H54 (cell line): ENCODE data around the gene RPS6KC1.
"Not testable (repeated sequence)": the region's sequence is repeated elsewhere in the genome, so short reads cannot be mapped to it uniquely, and the experiment has no call there.

Source experiments
- DNase-seq: peaks from one replicate; pipeline ENCODE4 v3.0.0; 2011; ENCODE audit warnings: low spot score, mixed read lengths; ENCODE audit not compliant: insufficient read length
- FAIRE-seq: peaks from 3 replicates; lab custom pipeline; 2011; peaks lifted over from hg19 to GRCh38; lab: Jason Lieb, UNC
- POLR2A ChIP-seq: IDR thresholded peaks from 2 replicates; pipeline ENCODE4 v1.6.1; 2011; ENCODE audit warnings: low read depth, mild to moderate bottlenecking, low read length

RPS6KC1 gene

DNA sequence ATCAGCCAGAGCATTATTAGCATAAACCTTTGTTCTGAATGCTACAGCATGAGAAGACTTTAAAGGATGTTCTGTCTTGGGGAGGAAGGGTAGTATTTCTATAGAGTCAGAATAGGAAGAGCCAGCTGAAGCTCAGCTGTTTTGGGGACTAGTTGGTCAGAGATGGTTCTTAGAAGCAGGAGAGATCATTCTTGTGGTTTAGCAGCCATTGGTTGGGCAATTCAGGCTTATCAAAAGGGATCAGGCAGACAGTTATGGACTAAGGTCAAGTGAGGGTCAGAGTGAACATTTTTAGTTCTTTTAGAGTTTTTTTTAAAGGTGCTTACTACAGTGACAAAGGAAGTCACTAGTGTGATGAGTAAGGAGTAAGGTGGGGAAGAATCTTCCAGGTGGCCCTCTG, 245.5 kb downstream of the RPS6KC1 start:
- no peak for FAIRE-seq
- DNase-seq, result no peak
- TF ChIP-seq POLR2A, result no peak

- no peak for DNase-seq
- TF ChIP-seq POLR2A, result no peak
- no peak for FAIRE-seq
Observed at GRCh38 chr1:213297021-213297420, 246.0 kb downstream of the RPS6KC1 start.

GRCh38 chr1:213300433-213300832, 249.4 kb downstream of the RPS6KC1 start:
- no peak for FAIRE-seq
- no peak for TF ChIP-seq POLR2A
- DNase-seq, result no peak

DNA sequence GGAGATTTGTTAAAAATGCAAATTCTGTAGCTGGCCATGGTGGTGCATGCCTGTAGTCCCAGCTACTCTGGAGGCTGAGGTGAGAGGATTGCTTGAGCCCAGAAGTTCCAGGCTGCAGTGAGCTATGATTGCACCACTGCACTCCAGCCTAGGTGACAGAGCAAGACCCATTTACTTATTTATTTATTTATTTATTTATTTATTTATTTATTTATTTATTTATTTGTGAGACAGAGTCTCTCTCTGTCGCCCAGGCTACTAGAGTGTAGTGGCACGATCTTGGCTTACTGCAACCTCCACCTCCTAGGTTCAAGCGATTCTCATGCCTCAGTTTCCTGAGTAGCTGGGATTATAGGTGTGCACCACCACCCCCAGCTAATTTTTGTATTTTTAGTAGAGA, 250.5 kb downstream of the RPS6KC1 start:
- not testable (repeated sequence) for DNase-seq, FAIRE-seq

DNA sequence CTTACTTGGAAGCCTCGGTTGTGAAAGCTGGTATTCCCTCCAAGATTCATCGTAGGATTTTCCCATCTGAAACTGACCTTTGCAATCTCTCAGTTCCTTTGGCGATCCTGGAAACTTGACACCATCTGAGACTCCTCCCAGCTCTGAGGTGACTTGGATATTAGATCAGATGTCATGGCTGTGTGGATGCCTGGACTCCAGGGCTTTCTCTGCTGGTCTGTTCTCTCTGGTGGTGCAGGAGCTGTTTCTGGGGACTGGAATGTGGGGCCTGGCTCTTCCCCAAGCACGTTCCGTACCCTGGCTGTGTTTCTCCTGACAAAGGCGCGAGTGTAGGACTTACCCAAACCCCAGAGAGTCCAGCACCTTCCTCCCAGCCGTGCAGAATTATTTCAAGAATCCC, 252.2 kb downstream of the RPS6KC1 start:
- no peak for TF ChIP-seq POLR2A
- DNase-seq, result no peak
- no peak for FAIRE-seq

DNA sequence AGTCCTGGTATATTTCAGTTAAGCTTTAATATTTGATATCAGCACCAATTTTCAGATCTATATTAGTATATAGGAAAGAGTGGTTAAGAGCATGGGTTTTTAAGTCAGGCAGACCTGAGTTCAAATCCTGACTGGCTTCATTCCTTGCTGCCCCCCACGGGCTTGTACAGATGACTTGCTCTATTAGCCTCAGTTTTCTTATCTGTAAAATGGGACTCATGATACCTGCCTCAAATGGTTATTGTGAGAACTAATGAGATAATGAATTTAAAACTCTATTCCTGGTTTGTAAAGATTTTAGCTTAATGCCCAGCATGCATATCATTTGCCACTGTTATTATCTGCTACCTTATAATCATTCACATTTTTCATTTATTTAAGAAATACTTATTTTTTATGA, 264.5 kb downstream of the RPS6KC1 start:
- FAIRE-seq (no peak), DNase-seq (no peak)
- TF ChIP-seq POLR2A, result no peak

DNA sequence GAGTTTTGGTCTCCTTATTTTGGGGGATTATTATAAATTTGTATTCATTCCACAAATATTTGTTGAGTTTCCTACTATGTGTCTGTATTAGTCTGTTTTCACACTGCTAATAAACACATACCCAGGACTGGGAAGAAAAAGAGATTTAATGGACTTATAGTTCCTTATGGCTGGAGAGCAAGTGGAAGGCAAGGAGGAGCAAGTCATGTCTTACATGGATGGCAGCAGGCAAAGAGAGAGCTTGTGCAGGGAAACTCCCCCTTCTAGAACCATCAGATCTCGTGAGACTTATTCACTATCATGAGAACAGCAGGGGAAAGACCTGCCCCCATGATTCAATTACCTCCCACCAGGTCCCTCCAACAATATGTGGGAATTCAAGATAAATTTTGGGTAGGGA, 267.4 kb downstream of the RPS6KC1 start:
- not testable (repeated sequence) for DNase-seq, FAIRE-seq

- no peak for TF ChIP-seq POLR2A
- FAIRE-seq, result no peak
- DNase-seq, result no peak
Observed at GRCh38 chr1:213320191-213320870, 269.3 kb downstream of the RPS6KC1 start.
